CD4-positive, CD25-positive, alpha-beta regulatory T cell (primary cell): Measurements from ENCODE around the gene CORO2A. TPM values are rescaled to one million over a fixed set of nuclear protein-coding genes. Genes with fewer than 3 reads are reported as not detected.

Experiments used
- ATAC-seq, 2 donors: fragments of 150-1000 bp; cut with Tn5 transposase; one replicate each; pipeline ENCODE4 v1.10.0; 2021; ENCODE audit warnings: low read depth in 2 of 2, moderate number of reproducible peaks in 2 of 2, moderate library complexity in 1 of 2
- DNase-seq, 3 donors: peaks; one replicate each; pipeline versions ENCODE4 v3.0.0 to v3.0.0-alpha.2; 2012 to 2022; ENCODE audit warnings: mixed read lengths in 1 of 3
- H3K27ac ChIP-seq: one replicate; pipeline ENCODE4 v1.7.0; 2013; ENCODE audit warnings: mild to moderate bottlenecking, low read length; ENCODE audit not compliant: insufficient read depth, poor library complexity, severe bottlenecking
- H3K27me3 ChIP-seq: one replicate; pipeline ENCODE4 v1.7.0; 2013; ENCODE audit warnings: low read length; ENCODE audit not compliant: control insufficient read depth, insufficient read depth
- H3K36me3 ChIP-seq: one replicate; pipeline ENCODE4 v1.7.0; 2013; ENCODE audit warnings: mild to moderate bottlenecking, low read length, moderate library complexity; ENCODE audit not compliant: control insufficient read depth, insufficient read depth
- H3K4me1 ChIP-seq: 2 replicates; pipeline ENCODE4 v1.7.0; 2013; ENCODE audit warnings: mild to moderate bottlenecking, low read length; ENCODE audit not compliant: insufficient read depth, control insufficient read depth, poor library complexity, severe bottlenecking
- H3K4me3 ChIP-seq: one replicate; pipeline ENCODE4 v1.7.0; 2013; ENCODE audit warnings: low read depth, mild to moderate bottlenecking, low read length, moderate library complexity
- H3K9me3 ChIP-seq, 2 experiments: 1 replicate in 1 of 2; 2 replicates in 1 of 2; pipeline ENCODE4 v1.7.0; 2013; ENCODE audit warnings: low read length in 2 of 2, mild to moderate bottlenecking in 1 of 2, moderate library complexity in 1 of 2; ENCODE audit not compliant: control insufficient read depth in 2 of 2
- H3K27ac Mint-ChIP-seq, 3 donors: one replicate each; pipeline ENCODE4 v1.8.0; 2020 to 2022; ENCODE audit warnings: mild to moderate bottlenecking in 3 of 3, mixed read lengths in 3 of 3, moderate library complexity in 2 of 3
- H3K27me3 Mint-ChIP-seq: one replicate; pipeline ENCODE4 v1.8.0; 2022; ENCODE audit warnings: mild to moderate bottlenecking, mixed read lengths
- H3K36me3 Mint-ChIP-seq: one replicate; pipeline ENCODE4 v1.8.0; 2020; ENCODE audit warnings: mixed read lengths
- H3K4me1 Mint-ChIP-seq, 4 donors: one replicate each; pipeline ENCODE4 v1.8.0; 2020 to 2022; ENCODE audit warnings: mixed read lengths in 4 of 4, mild to moderate bottlenecking in 1 of 4
- H3K4me3 Mint-ChIP-seq, 4 donors: one replicate each; pipeline ENCODE4 v1.8.0; 2020 to 2022; ENCODE audit warnings: mild to moderate bottlenecking in 4 of 4, mixed read lengths in 4 of 4, moderate library complexity in 3 of 4
- H3K9me3 Mint-ChIP-seq, 7 donors: one replicate each; pipeline ENCODE4 v1.8.0; 2020 to 2022; ENCODE audit warnings: mixed read lengths in 7 of 7, mild to moderate bottlenecking in 3 of 7, moderate library complexity in 2 of 7
- polyA plus RNA-seq, 4 donors: library from polyadenylated mRNA; unstranded; fragments of 300-500 nt; fragmentation: Illumina TruSeq; gene quantifications; one replicate each; pipeline ENCODE4 v1.2.3, GENCODE V29; 2021
- total RNA-seq: library from RNA; stranded (reverse); gene quantifications from one replicate; pipeline ENCODE4 v1.2.3, GENCODE V29; 2022

The CORO2A gene
- total and polyA plus RNA-seq, 5 donors from 2014 or later, result 13.4 to 27.0 (median 14.1) TPM

DNA sequence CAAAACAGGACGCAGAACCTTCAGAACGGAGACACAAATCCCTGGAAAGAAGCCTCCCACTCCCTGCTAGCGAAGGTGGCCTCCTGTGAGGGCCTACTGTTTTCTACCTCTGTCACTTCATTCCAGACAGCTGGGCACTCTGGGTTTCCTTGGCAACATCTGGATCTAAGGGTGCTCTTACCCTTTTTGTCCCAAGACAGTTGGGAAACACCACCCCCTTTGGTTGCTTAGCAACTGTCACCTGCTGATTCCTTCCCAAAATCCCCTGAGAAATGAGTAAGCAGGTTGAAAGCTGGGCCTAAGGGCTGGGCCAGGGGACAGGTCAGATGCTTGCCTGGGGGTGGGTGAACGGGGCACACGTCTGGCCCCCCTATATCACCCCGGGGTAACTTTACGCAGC is 106.5 kb downstream of the CORO2A start:
- Histone ChIP-seq H3K4me1 (peaks cover 44% of the 10 kb centered on the region), H3K36me3 (peaks cover 65% of the 10 kb centered on the region), H3K27me3 (no peaks in the 10 kb centered on the region), H3K27ac (no peak overlapping the region), H3K4me3 (no peak overlapping the region), H3K9me3 (no peaks in the 10 kb centered on the region)
- Mint-ChIP-seq H3K27ac (peak overlapping the region; percentile 84 to 95 (median 90)), H3K4me3 (peak overlapping the region; percentile 73 to 89 (median 82)), H3K9me3 (no peaks in the 10 kb centered on the region), H3K27me3 (no peaks in the 10 kb centered on the region), H3K4me1 (peaks cover 33 to 88% (median 67%) of the 10 kb centered on the region in 4 donors), H3K36me3 (peaks cover 73% of the 10 kb centered on the region)
- ATAC-seq (no peak), DNase-seq (no peak)

DNA sequence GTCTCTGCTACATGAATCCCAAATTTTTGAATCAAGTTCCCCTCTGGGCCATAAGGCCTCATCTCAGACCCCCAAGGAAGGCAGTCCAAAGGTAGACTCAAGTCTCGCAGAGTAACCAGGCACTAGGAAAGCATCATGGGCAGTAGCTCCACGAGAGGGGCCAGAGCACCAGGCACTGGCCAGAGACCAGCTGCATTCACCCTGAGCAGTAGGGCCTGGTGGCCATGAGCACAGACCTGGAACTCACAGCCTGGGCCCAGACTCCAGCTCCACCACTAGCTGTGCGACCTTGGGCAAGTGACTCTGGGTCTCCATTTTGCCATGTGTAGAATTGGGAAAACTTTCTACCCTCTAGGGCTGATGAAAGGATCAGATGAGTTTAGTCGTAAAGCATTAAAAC is 107.4 kb downstream of the CORO2A start:
- peaks cover 71% of the 10 kb centered on the region for H3K36me3 ChIP-seq
- ATAC-seq, result no peak
- H3K36me3 Mint-ChIP-seq, result peaks cover 70% of the 10 kb centered on the region

DNA sequence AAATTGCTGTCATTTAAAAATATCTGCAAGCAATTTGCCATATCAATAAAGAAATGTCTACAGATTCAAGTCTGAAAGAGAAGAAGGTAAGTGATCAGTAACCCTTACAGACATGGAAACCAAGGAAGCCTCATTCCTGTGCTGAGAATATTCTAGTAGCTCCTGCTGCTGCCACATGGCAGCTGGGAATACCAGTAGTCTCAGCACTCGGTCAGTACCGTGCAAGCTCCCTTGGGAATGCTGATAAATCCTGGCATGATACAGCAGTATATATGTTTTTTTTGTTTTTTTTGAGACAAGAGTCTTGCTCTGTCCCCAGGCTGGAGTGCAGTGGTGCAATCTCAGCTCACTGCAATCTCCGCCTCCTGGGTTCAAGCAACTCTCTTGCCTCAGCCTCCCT is 108.0 kb downstream of the CORO2A start:
- H3K27ac Mint-ChIP-seq, result peak overlapping the region in 2 of 3 donors; percentile 2 to 84
- H3K4me1 ChIP-seq, result peaks cover 45% of the 10 kb centered on the region
- peaks cover 66% of the 10 kb centered on the region for H3K36me3 Mint-ChIP-seq
- H3K4me3 ChIP-seq, result no peak overlapping the region
- peak overlapping the region in 1 of 4 donors; percentile 22 for H3K4me3 Mint-ChIP-seq
- no peaks in the 10 kb centered on the region for H3K9me3 Mint-ChIP-seq
- no peaks in the 10 kb centered on the region for H3K9me3 ChIP-seq
- peaks cover 24 to 85% (median 60%) of the 10 kb centered on the region in 4 donors for H3K4me1 Mint-ChIP-seq
- no peak overlapping the region for H3K27ac ChIP-seq
- H3K36me3 ChIP-seq, result peaks cover 71% of the 10 kb centered on the region
- ATAC-seq, result no peak
- H3K27me3 ChIP-seq, result no peaks in the 10 kb centered on the region
- no peak for DNase-seq
- H3K27me3 Mint-ChIP-seq, result no peaks in the 10 kb centered on the region

More for the DNA sequence above, 107.4 kb downstream of the CORO2A start:
- H3K9me3 ChIP-seq, result no peaks in the 10 kb centered on the region
- peaks cover 31 to 87% (median 66%) of the 10 kb centered on the region in 4 donors for H3K4me1 Mint-ChIP-seq
- H3K4me3 ChIP-seq, result no peak overlapping the region
- H3K27ac ChIP-seq, result no peak overlapping the region
- no peaks in the 10 kb centered on the region for H3K27me3 ChIP-seq
- no peaks in the 10 kb centered on the region for H3K27me3 Mint-ChIP-seq
- H3K9me3 Mint-ChIP-seq, result no peaks in the 10 kb centered on the region
- DNase-seq, result no peak
- peak overlapping the region in 1 of 4 donors; percentile 39 for H3K4me3 Mint-ChIP-seq
- H3K27ac Mint-ChIP-seq, result peak overlapping the region in 2 of 3 donors; percentile 84 to 90
- H3K4me1 ChIP-seq, result peaks cover 45% of the 10 kb centered on the region

DNA sequence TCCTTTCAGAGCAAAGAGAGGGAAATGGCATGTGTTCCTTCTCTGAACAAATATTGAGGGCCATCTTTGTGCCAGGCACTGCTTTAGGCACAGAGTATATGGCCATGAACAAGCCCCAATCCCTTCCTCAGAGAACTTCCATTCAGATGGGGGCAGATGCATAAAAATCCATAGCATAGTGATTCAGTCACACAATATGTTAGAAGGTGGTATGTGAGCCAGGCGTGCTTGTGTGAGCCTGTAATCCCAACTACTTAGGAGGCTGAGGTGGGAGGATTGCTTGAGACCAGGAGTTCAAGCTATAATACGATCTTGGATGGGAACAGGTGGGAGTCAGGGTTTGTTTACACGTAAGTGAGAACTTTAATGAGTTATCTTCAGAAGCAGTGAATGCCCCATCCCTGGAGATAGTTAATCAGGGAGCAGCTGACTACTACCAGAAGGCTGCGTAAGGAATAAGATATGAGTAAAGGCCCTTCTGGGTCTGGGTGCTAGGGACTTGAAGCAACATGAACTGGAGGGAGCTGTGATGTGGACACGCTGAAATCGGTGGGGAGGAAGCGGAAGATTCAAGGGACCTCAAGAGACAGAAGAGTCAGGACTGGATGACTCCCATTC is 108.8 kb downstream of the CORO2A start:
- Histone ChIP-seq H3K36me3 (peaks cover 73% of the 10 kb centered on the region), H3K4me3 (no peak overlapping the region), H3K9me3 (no peaks in the 10 kb centered on the region), H3K4me1 (peaks cover 41% of the 10 kb centered on the region), H3K27me3 (no peaks in the 10 kb centered on the region), H3K27ac (no peak overlapping the region)
- H3K4me3 Mint-ChIP-seq, result peak overlapping the region; percentile 0 to 26 (median 8)
- H3K27ac Mint-ChIP-seq, result peak overlapping the region; percentile 84 to 99 (median 85)
- no peak for ATAC-seq
- no peaks in the 10 kb centered on the region for H3K27me3 Mint-ChIP-seq
- H3K36me3 Mint-ChIP-seq, result peaks cover 68% of the 10 kb centered on the region
- peaks cover 23 to 83% (median 58%) of the 10 kb centered on the region in 4 donors for H3K4me1 Mint-ChIP-seq
- no peaks in the 10 kb centered on the region for H3K9me3 Mint-ChIP-seq
- DNase-seq, result no peak

DNA sequence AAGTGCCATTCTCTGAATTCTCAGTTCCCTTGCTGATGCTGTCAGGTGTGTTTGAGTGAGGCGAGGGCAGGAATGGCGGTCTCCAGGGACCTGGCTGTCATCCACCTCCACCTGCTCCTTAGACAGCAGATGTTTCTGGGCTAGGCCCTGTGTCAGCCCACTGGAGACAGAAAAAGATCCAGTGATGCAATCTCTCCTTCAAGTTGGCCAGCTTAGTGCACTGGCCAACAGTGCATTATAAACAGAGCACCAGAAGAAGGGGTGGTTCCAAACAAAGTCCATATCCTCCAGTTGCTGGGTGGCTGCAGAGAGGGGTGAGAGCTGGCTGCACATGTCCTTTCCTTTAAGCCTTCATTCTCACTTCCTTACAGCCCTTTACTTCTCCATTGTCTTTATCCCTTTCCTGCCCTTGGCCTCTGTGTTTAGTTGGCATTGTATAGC is 109.4 kb downstream of the CORO2A start:
- Mint-ChIP-seq H3K4me3 (peak overlapping the region in 1 of 4 donors; percentile 26), H3K36me3 (peaks cover 67% of the 10 kb centered on the region), H3K27me3 (no peaks in the 10 kb centered on the region), H3K9me3 (no peaks in the 10 kb centered on the region), H3K4me1 (peaks cover 23 to 80% (median 57%) of the 10 kb centered on the region in 4 donors), H3K27ac (peak overlapping the region; percentile 84 to 99 (median 85))
- H3K36me3 ChIP-seq, result peaks cover 75% of the 10 kb centered on the region
- H3K9me3 ChIP-seq, result no peaks in the 10 kb centered on the region
- DNase-seq (no peak), ATAC-seq (no peak)
- no peak overlapping the region for H3K4me3 ChIP-seq
- H3K27me3 ChIP-seq, result no peaks in the 10 kb centered on the region
- H3K4me1 ChIP-seq, result peaks cover 41% of the 10 kb centered on the region
- H3K27ac ChIP-seq, result no peak overlapping the region

DNA sequence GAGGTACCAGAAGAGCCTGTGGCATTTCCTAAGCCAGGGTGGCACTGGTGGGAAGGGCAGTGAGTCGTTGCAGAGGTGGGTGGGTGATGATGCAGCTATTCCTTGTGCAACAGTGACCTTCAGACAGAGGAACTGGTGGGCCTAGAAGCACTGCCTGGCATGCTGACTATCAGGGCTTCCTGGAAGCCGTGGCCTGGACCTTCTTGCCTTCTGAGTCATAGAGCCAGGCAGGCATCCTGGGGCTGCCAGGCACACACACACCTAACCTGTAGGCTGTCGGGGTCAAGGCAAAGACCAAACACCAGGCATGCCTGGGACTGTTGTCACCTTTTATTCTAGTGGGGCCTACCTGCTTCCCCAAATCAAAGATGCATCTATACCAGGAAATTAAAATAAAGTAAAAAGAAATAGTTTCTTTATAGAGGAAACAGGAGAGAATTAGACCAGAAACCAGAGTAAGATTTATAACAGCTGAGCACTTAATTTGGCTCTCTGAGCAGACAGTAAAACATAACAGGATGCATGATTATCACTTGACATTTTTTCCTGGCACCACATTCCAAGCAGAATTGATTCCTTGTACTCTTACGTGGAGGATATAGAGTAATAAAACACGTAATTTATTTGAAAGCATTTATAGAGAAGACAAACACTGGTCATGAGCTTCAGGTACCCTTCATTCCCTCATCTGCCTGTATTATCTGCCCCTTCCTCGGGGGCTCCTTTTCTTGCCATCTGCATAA is 110.8 kb downstream of the CORO2A start:
- peaks cover 20 to 87% (median 62%) of the 10 kb centered on the region in 4 donors for H3K4me1 Mint-ChIP-seq
- ATAC-seq (peak; percentile 70 to 86), DNase-seq (peak in 1 of 3 donors; percentile 67)
- Histone ChIP-seq H3K9me3 (no peaks in the 10 kb centered on the region), H3K36me3 (peaks cover 72% of the 10 kb centered on the region), H3K4me3 (no peak overlapping the region), H3K4me1 (peaks cover 48% of the 10 kb centered on the region), H3K27me3 (no peaks in the 10 kb centered on the region), H3K27ac (peak overlapping the region; percentile 59)
- H3K36me3 Mint-ChIP-seq, result peaks cover 69% of the 10 kb centered on the region
- H3K27me3 Mint-ChIP-seq, result no peaks in the 10 kb centered on the region
- H3K9me3 Mint-ChIP-seq, result no peaks in the 10 kb centered on the region
- H3K4me3 Mint-ChIP-seq, result peak overlapping the region in 3 of 4 donors; percentile 28 to 74 (median 29)
- peak overlapping the region; percentile 68 to 99 (median 90) for H3K27ac Mint-ChIP-seq

DNA sequence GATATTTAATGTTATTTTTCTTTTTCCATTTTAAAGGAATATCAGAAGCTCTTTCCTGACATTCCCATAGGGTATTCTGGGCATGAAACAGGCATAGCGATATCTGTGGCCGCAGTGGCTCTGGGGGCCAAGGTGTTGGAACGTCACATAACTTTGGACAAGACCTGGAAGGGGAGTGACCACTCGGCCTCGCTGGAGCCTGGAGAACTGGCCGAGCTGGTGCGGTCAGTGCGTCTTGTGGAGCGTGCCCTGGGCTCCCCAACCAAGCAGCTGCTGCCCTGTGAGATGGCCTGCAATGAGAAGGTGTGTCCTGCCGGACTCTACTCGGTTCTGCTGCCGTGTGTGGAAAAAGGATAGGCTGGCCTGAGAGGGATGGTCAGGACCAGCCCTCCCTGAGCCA is 111.7 kb downstream of the CORO2A start:
- Mint-ChIP-seq H3K36me3 (peaks cover 62% of the 10 kb centered on the region), H3K9me3 (no peaks in the 10 kb centered on the region), H3K27ac (peak overlapping the region; percentile 68 to 99 (median 90)), H3K4me1 (peaks cover 18 to 87% (median 64%) of the 10 kb centered on the region in 4 donors), H3K27me3 (no peaks in the 10 kb centered on the region), H3K4me3 (no peak overlapping the region)
- ATAC-seq, result no peak
- peaks cover 49% of the 10 kb centered on the region for H3K4me1 ChIP-seq
- peak overlapping the region; percentile 34 for H3K27ac ChIP-seq
- no peak overlapping the region for H3K4me3 ChIP-seq
- no peaks in the 10 kb centered on the region for H3K27me3 ChIP-seq
- H3K36me3 ChIP-seq, result peaks cover 64% of the 10 kb centered on the region
- no peak for DNase-seq
- no peaks in the 10 kb centered on the region for H3K9me3 ChIP-seq
